Natural killer cell (primary cell): ENCODE data around the gene RBM44. TPM values are rescaled to one million over a fixed set of nuclear protein-coding genes. Genes with fewer than 3 reads are reported as not detected.

Source experiments
- ATAC-seq, 3 donors: fragments of 150-1000 bp in 2 of 3; fragments of 200-7000 bp in 1 of 3; cut with Tn5 transposase; 1 replicate in 1 of 3; 2 replicates in 2 of 3; pipeline ENCODE4 v1.10.0; 2021; ENCODE audit warnings: mild to moderate bottlenecking in 2 of 3, moderate library complexity in 2 of 3
- DNase-seq, 2 donors: peaks; one replicate each; pipeline versions ENCODE4 v3.0.0 to v3.0.0-alpha.2; 2013 to 2021; ENCODE audit warnings: mixed read lengths in 1 of 2
- H3K27ac ChIP-seq: one replicate; pipeline ENCODE4 v1.5.1; 2013; ENCODE audit warnings: mild to moderate bottlenecking, low read length
- H3K27me3 ChIP-seq: one replicate; pipeline ENCODE4 v1.6.1; 2013; ENCODE audit warnings: low read length; ENCODE audit not compliant: control insufficient read depth, insufficient read depth
- H3K36me3 ChIP-seq: one replicate; pipeline ENCODE4 v1.6.1; 2013; ENCODE audit warnings: low read length; ENCODE audit not compliant: control insufficient read depth, insufficient read depth
- H3K4me1 ChIP-seq: one replicate; pipeline ENCODE4 v1.6.1; 2013; ENCODE audit warnings: low read length; ENCODE audit not compliant: control insufficient read depth, insufficient read depth
- H3K4me3 ChIP-seq: one replicate; pipeline ENCODE4 v1.5.1; 2013; ENCODE audit warnings: low read length
- H3K9me3 ChIP-seq: one replicate; pipeline ENCODE4 v1.6.1; 2013; ENCODE audit warnings: low read length; ENCODE audit not compliant: control insufficient read depth, insufficient read depth
- H3K27ac Mint-ChIP-seq, 2 donors: one replicate each; pipeline ENCODE4 v1.8.0; 2022; ENCODE audit warnings: mild to moderate bottlenecking in 2 of 2, mixed read lengths in 2 of 2, moderate library complexity in 1 of 2
- H3K27me3 Mint-ChIP-seq, 2 donors: one replicate each; pipeline ENCODE4 v1.8.0; 2022; ENCODE audit warnings: low read depth in 2 of 2, mixed read lengths in 2 of 2
- H3K36me3 Mint-ChIP-seq: one replicate; pipeline ENCODE4 v1.8.0; 2022; ENCODE audit warnings: mixed read lengths
- H3K4me1 Mint-ChIP-seq, 2 donors: one replicate each; pipeline ENCODE4 v1.8.0; 2022; ENCODE audit warnings: mixed read lengths in 2 of 2
- H3K4me3 Mint-ChIP-seq: one replicate; pipeline ENCODE4 v1.8.0; 2022; ENCODE audit warnings: mild to moderate bottlenecking, moderate library complexity, mixed read lengths
- H3K9me3 Mint-ChIP-seq, 2 donors: one replicate each; pipeline ENCODE4 v1.8.0; 2022; ENCODE audit warnings: mixed read lengths in 2 of 2
- CTCF ChIP-seq: fragments of 200-600 bp; IDR thresholded peaks from one replicate; pipeline ENCODE4 v1.8.0; 2022; ENCODE audit warnings: antibody characterized with exemption
- WGBS: methylation state at CpG from one replicate; pipeline ENCODE4 v1.1.7; 2013; ENCODE audit warnings: missing lambda C conversion rate; ENCODE audit not compliant: insufficient coverage; 5-methylcytosine and 5-hydroxymethylcytosine counted together
- intact Hi-C: fragments of 100-400 bp; cut with micrococcal nuclease; formaldehyde crosslinking; loops from one replicate; pipeline ENCODE4 v1.14.2; 2022
- total RNA-seq, 4 donors: library from RNA; stranded (reverse); fragments of 120-200 nt in 1 of 4; gene quantifications; one replicate each; pipeline versions ENCODE4 v1.2.3 to v1.2.4, GENCODE V29; 2013 to 2022

RBM44 gene
- total RNA-seq, 3 donors from 2014 or later (not counting 1 experiment from before 2014, with no cell fraction given), result 1.8 to 5.0 (median 2.9) TPM

GRCh38 chr2:237772513-237772912, 26.1 kb upstream of the RBM44 start:
- Mint-ChIP-seq H3K4me3 (no peak overlapping the region), H3K9me3 (no peaks in the 10 kb centered on the region), H3K4me1 (peaks cover 11 to 12% of the 10 kb centered on the region in 2 donors), H3K27ac (peak overlapping the region; percentile 21 to 23), H3K36me3 (peaks cover 13% of the 10 kb centered on the region), H3K27me3 (no peaks in the 10 kb centered on the region)
- Histone ChIP-seq H3K36me3 (peaks cover 58% of the 10 kb centered on the region), H3K27ac (no peak overlapping the region), H3K4me1 (no peaks in the 10 kb centered on the region), H3K4me3 (no peak overlapping the region), H3K9me3 (no peaks in the 10 kb centered on the region), H3K27me3 (no peaks in the 10 kb centered on the region)
- no peak for ATAC-seq
- TF ChIP-seq CTCF, result no peak
- no peak for DNase-seq
- intact Hi-C loops, result no loop called here
- WGBS, result 100% methylated on average over 3 of the region's 3 CpGs

GRCh38 chr2:237773826-237774225, 24.8 kb upstream of the RBM44 start:
- H3K4me3 ChIP-seq, result no peak overlapping the region
- H3K9me3 ChIP-seq, result no peaks in the 10 kb centered on the region
- WGBS, result 98% methylated on average over 15 of the region's 15 CpGs
- no peaks in the 10 kb centered on the region for H3K9me3 Mint-ChIP-seq
- H3K36me3 ChIP-seq, result peaks cover 69% of the 10 kb centered on the region
- peaks cover 13% of the 10 kb centered on the region for H3K36me3 Mint-ChIP-seq
- no peak overlapping the region for H3K4me3 Mint-ChIP-seq
- H3K4me1 Mint-ChIP-seq, result peaks cover 8 to 11% of the 10 kb centered on the region in 2 donors
- H3K27ac ChIP-seq, result no peak overlapping the region
- no peak overlapping the region for H3K27ac Mint-ChIP-seq
- no peak for TF ChIP-seq CTCF
- ATAC-seq, result no peak
- no peaks in the 10 kb centered on the region for H3K27me3 ChIP-seq
- no peaks in the 10 kb centered on the region for H3K4me1 ChIP-seq
- DNase-seq, result no peak
- no peaks in the 10 kb centered on the region for H3K27me3 Mint-ChIP-seq
- intact Hi-C loops, result loop anchor here (1.0 kb wide), 1 partner anchor 262 kb away; no protein-coding TSS in a partner anchor

- peaks cover 18% of the 10 kb centered on the region for H3K36me3 Mint-ChIP-seq
- peaks cover 8 to 11% of the 10 kb centered on the region in 2 donors for H3K4me1 Mint-ChIP-seq
- TF ChIP-seq CTCF, result peak; percentile 69
- Histone ChIP-seq H3K27ac (no peak overlapping the region), H3K9me3 (no peaks in the 10 kb centered on the region), H3K4me1 (no peaks in the 10 kb centered on the region), H3K4me3 (no peak overlapping the region), H3K36me3 (peaks cover 70% of the 10 kb centered on the region), H3K27me3 (no peaks in the 10 kb centered on the region)
- ATAC-seq, result peak; percentile 67 to 82 (median 78)
- no peaks in the 10 kb centered on the region for H3K9me3 Mint-ChIP-seq
- WGBS, result 93% methylated on average over 13 of the region's 13 CpGs
- H3K27ac Mint-ChIP-seq, result peak overlapping the region; percentile 64 to 70
- no peak overlapping the region for H3K4me3 Mint-ChIP-seq
- no peaks in the 10 kb centered on the region for H3K27me3 Mint-ChIP-seq
- intact Hi-C loops, result loop anchor here (1.0 kb wide), 1 partner anchor 263 kb away; no protein-coding TSS in a partner anchor
- peak; percentile 33 to 64 for DNase-seq
These were observed 23.6 kb upstream of the RBM44 start for GRCh38 chr2:237774811-237775553.
